ENCODE measurements around the gene RIC3.

Gene RIC3

GRCh38 chr11:8095371-8095770 is 73.5 kb downstream of the RIC3 start:
- H3K27me3 ChIP-seq (replicated peaks; ENCODE audit: control insufficient read depth, insufficient read depth, low read length) = no peaks in the 10 kb centered on the region
- peaks cover 27% of the 10 kb centered on the region for H3K36me3 ChIP-seq (ENCODE audit: control insufficient read depth, insufficient read depth, low read length, severe bottlenecking)
- no peak for DNase-seq (ENCODE audit: low read depth)
- peak overlapping the region; percentile 21 for H3K9ac ChIP-seq (ENCODE audit: low read length)
- no peak overlapping the region for H3K4me3 ChIP-seq (ENCODE audit: low read length)
- H3K4me1 ChIP-seq (ENCODE audit: control insufficient read depth, insufficient read depth, low read length) = peaks cover 37% of the 10 kb centered on the region
- H3K9me3 ChIP-seq (ENCODE audit: control insufficient read depth, low read length) = no peaks in the 10 kb centered on the region

- peaks cover 23% of the 10 kb centered on the region for H3K36me3 ChIP-seq (ENCODE audit: control insufficient read depth, insufficient read depth, low read length, severe bottlenecking)
- no peak for DNase-seq (ENCODE audit: low read depth)
Measured at GRCh38 chr11:8094656-8095055, 74.2 kb downstream of the RIC3 start.

GRCh38 chr11:8093931-8094575 is 74.8 kb downstream of the RIC3 start:
- H3K9ac ChIP-seq (ENCODE audit: low read length) = peak overlapping the region; percentile 37
- H3K9me3 ChIP-seq (ENCODE audit: control insufficient read depth, low read length) = no peaks in the 10 kb centered on the region
- H3K27me3 ChIP-seq (replicated peaks; ENCODE audit: control insufficient read depth, insufficient read depth, low read length) = no peaks in the 10 kb centered on the region
- no peak for DNase-seq (ENCODE audit: low read depth)
- peaks cover 23% of the 10 kb centered on the region for H3K36me3 ChIP-seq (ENCODE audit: control insufficient read depth, insufficient read depth, low read length, severe bottlenecking)
- peaks cover 36% of the 10 kb centered on the region for H3K4me1 ChIP-seq (ENCODE audit: control insufficient read depth, insufficient read depth, low read length)
- H3K4me3 ChIP-seq (ENCODE audit: low read length) = no peak overlapping the region

More at GRCh38 chr11:8094656-8095055, 74.2 kb downstream of the RIC3 start:
- peaks cover 37% of the 10 kb centered on the region for H3K4me1 ChIP-seq (ENCODE audit: control insufficient read depth, insufficient read depth, low read length)
- H3K9ac ChIP-seq (ENCODE audit: low read length) = peak overlapping the region; percentile 21
- no peaks in the 10 kb centered on the region for H3K9me3 ChIP-seq (ENCODE audit: control insufficient read depth, low read length)
- H3K4me3 ChIP-seq (ENCODE audit: low read length) = no peak overlapping the region
- H3K27me3 ChIP-seq (replicated peaks; ENCODE audit: control insufficient read depth, insufficient read depth, low read length) = no peaks in the 10 kb centered on the region

- Histone ChIP-seq H3K4me3 (ENCODE audit: low read length) (no peak overlapping the region), H3K27me3 (replicated peaks; ENCODE audit: control insufficient read depth, insufficient read depth, low read length) (no peaks in the 10 kb centered on the region), H3K9me3 (ENCODE audit: control insufficient read depth, low read length) (no peaks in the 10 kb centered on the region), H3K4me1 (ENCODE audit: control insufficient read depth, insufficient read depth, low read length) (peaks cover 23% of the 10 kb centered on the region), H3K36me3 (ENCODE audit: control insufficient read depth, insufficient read depth, low read length, severe bottlenecking) (peaks cover 23% of the 10 kb centered on the region), H3K9ac (ENCODE audit: low read length) (peak overlapping the region; percentile 37)
- peak; percentile 88 for DNase-seq (ENCODE audit: low read depth)
Measured at GRCh38 chr11:8092587-8093424, 76.0 kb downstream of the RIC3 start.

- peaks cover 16% of the 10 kb centered on the region for H3K36me3 ChIP-seq (ENCODE audit: control insufficient read depth, insufficient read depth, low read length, severe bottlenecking)
- DNase-seq (ENCODE audit: low read depth) = no peak
- H3K9ac ChIP-seq (ENCODE audit: low read length) = no peak overlapping the region
- H3K4me1 ChIP-seq (ENCODE audit: control insufficient read depth, insufficient read depth, low read length) = peaks cover 20% of the 10 kb centered on the region
- H3K9me3 ChIP-seq (ENCODE audit: control insufficient read depth, low read length) = no peaks in the 10 kb centered on the region
- no peaks in the 10 kb centered on the region for H3K27me3 ChIP-seq (replicated peaks; ENCODE audit: control insufficient read depth, insufficient read depth, low read length)
- H3K4me3 ChIP-seq (ENCODE audit: low read length) = no peak overlapping the region
Measured at GRCh38 chr11:8091721-8092120, 77.1 kb downstream of the RIC3 start.

GRCh38 chr11:8090756-8091155 is 78.1 kb downstream of the RIC3 start:
- Histone ChIP-seq H3K27me3 (replicated peaks; ENCODE audit: control insufficient read depth, insufficient read depth, low read length) (no peaks in the 10 kb centered on the region), H3K4me3 (ENCODE audit: low read length) (no peak overlapping the region), H3K9me3 (ENCODE audit: control insufficient read depth, low read length) (no peaks in the 10 kb centered on the region), H3K4me1 (ENCODE audit: control insufficient read depth, insufficient read depth, low read length) (peaks cover 20% of the 10 kb centered on the region), H3K36me3 (ENCODE audit: control insufficient read depth, insufficient read depth, low read length, severe bottlenecking) (peaks cover 16% of the 10 kb centered on the region), H3K9ac (ENCODE audit: low read length) (no peak overlapping the region)
- DNase-seq (ENCODE audit: low read depth) = peak; percentile 73

GRCh38 chr11:8089791-8090510 is 78.9 kb downstream of the RIC3 start:
- DNase-seq (ENCODE audit: low read depth) = no peak

GRCh38 chr11:8087756-8088155 is 81.1 kb downstream of the RIC3 start:
- H3K9me3 ChIP-seq (ENCODE audit: control insufficient read depth, low read length) = no peaks in the 10 kb centered on the region
- no peak overlapping the region for H3K9ac ChIP-seq (ENCODE audit: low read length)
- no peaks in the 10 kb centered on the region for H3K27me3 ChIP-seq (replicated peaks; ENCODE audit: control insufficient read depth, insufficient read depth, low read length)
- no peak overlapping the region for H3K4me3 ChIP-seq (ENCODE audit: low read length)
- H3K4me1 ChIP-seq (ENCODE audit: control insufficient read depth, insufficient read depth, low read length) = peaks cover 22% of the 10 kb centered on the region
- peaks cover 3% of the 10 kb centered on the region for H3K36me3 ChIP-seq (ENCODE audit: control insufficient read depth, insufficient read depth, low read length, severe bottlenecking)
- no peak for DNase-seq (ENCODE audit: low read depth)

More at GRCh38 chr11:8089791-8090510, 78.9 kb downstream of the RIC3 start:
- Histone ChIP-seq H3K9ac (ENCODE audit: low read length) (no peak overlapping the region), H3K27me3 (replicated peaks; ENCODE audit: control insufficient read depth, insufficient read depth, low read length) (no peaks in the 10 kb centered on the region), H3K9me3 (ENCODE audit: control insufficient read depth, low read length) (no peaks in the 10 kb centered on the region), H3K36me3 (ENCODE audit: control insufficient read depth, insufficient read depth, low read length, severe bottlenecking) (peaks cover 16% of the 10 kb centered on the region), H3K4me3 (ENCODE audit: low read length) (no peak overlapping the region), H3K4me1 (ENCODE audit: control insufficient read depth, insufficient read depth, low read length) (peaks cover 15% of the 10 kb centered on the region)

GRCh38 chr11:8087185-8087584 is 81.6 kb downstream of the RIC3 start:
- Histone ChIP-seq H3K4me3 (ENCODE audit: low read length) (no peak overlapping the region), H3K27me3 (replicated peaks; ENCODE audit: control insufficient read depth, insufficient read depth, low read length) (no peaks in the 10 kb centered on the region), H3K36me3 (ENCODE audit: control insufficient read depth, insufficient read depth, low read length, severe bottlenecking) (peaks cover 3% of the 10 kb centered on the region), H3K9ac (ENCODE audit: low read length) (no peak overlapping the region), H3K9me3 (ENCODE audit: control insufficient read depth, low read length) (no peaks in the 10 kb centered on the region), H3K4me1 (ENCODE audit: control insufficient read depth, insufficient read depth, low read length) (peaks cover 22% of the 10 kb centered on the region)
- no peak for DNase-seq (ENCODE audit: low read depth)

- Histone ChIP-seq H3K36me3 (ENCODE audit: control insufficient read depth, insufficient read depth, low read length, severe bottlenecking) (peaks cover 3% of the 10 kb centered on the region), H3K9me3 (ENCODE audit: control insufficient read depth, low read length) (no peaks in the 10 kb centered on the region), H3K9ac (ENCODE audit: low read length) (no peak overlapping the region), H3K27me3 (replicated peaks; ENCODE audit: control insufficient read depth, insufficient read depth, low read length) (no peaks in the 10 kb centered on the region), H3K4me1 (ENCODE audit: control insufficient read depth, insufficient read depth, low read length) (peaks cover 28% of the 10 kb centered on the region), H3K4me3 (ENCODE audit: low read length) (no peak overlapping the region)
- DNase-seq (ENCODE audit: low read depth) = no peak
Measured at GRCh38 chr11:8086571-8086970, 82.3 kb downstream of the RIC3 start.

GRCh38 chr11:8086001-8086479 is 82.8 kb downstream of the RIC3 start:
- Histone ChIP-seq H3K4me1 (ENCODE audit: control insufficient read depth, insufficient read depth, low read length) (peaks cover 28% of the 10 kb centered on the region), H3K36me3 (ENCODE audit: control insufficient read depth, insufficient read depth, low read length, severe bottlenecking) (peaks cover 3% of the 10 kb centered on the region), H3K4me3 (ENCODE audit: low read length) (no peak overlapping the region), H3K9me3 (ENCODE audit: control insufficient read depth, low read length) (no peaks in the 10 kb centered on the region), H3K27me3 (replicated peaks; ENCODE audit: control insufficient read depth, insufficient read depth, low read length) (no peaks in the 10 kb centered on the region), H3K9ac (ENCODE audit: low read length) (no peak overlapping the region)
- no peak for DNase-seq (ENCODE audit: low read depth)

Measured in adipocyte (in vitro differentiated cells).